Neural crest cell (in vitro differentiated cells): ENCODE results near the gene PFKL. TPM values are rescaled to one million over a fixed set of nuclear protein-coding genes. Genes with fewer than 3 reads are reported as not detected.

Source experiments
- DNase-seq: peaks from one replicate; pipeline ENCODE4 v3.0.0; 2021; ENCODE audit warnings: low read depth, mixed read lengths, low spot score
- H3K27ac Mint-ChIP-seq: one replicate; pipeline ENCODE4 v1.8.0; 2021; ENCODE audit warnings: mild to moderate bottlenecking, mixed read lengths; ENCODE audit not compliant: unreplicated experiment
- H3K27me3 Mint-ChIP-seq: 2 replicates; pipeline ENCODE4 v1.8.0; 2021; ENCODE audit warnings: low read depth, mild to moderate bottlenecking, mixed read lengths
- H3K36me3 Mint-ChIP-seq: 2 replicates; pipeline ENCODE4 v1.8.0; 2021; ENCODE audit warnings: low read depth, mild to moderate bottlenecking, mixed read lengths
- H3K4me1 Mint-ChIP-seq: 2 replicates; pipeline ENCODE4 v1.8.0; 2021; ENCODE audit warnings: mixed read lengths
- H3K4me3 Mint-ChIP-seq: one replicate; pipeline ENCODE4 v1.8.0; 2021; ENCODE audit warnings: mild to moderate bottlenecking, mixed read lengths
- H3K9me3 Mint-ChIP-seq: 2 replicates; pipeline ENCODE4 v1.8.0; 2021; ENCODE audit warnings: mixed read lengths
- total RNA-seq: library from RNA; stranded (reverse); gene quantifications from 2 replicates; pipeline ENCODE4 v1.2.1, GENCODE V29; 2021
- TF ChIP-seq, protein P1 (sequence below): fragments of 200-600 bp; sonication (generic); conservative IDR thresholded peaks from 2 replicates; pipeline ENCODE4 v1.5.0; 2021; ENCODE audit warnings: antibody characterized with exemption, mild to moderate bottlenecking

PFKL gene
- total RNA-seq, 1 donor from 2014 or later = 96.1 TPM

DNA sequence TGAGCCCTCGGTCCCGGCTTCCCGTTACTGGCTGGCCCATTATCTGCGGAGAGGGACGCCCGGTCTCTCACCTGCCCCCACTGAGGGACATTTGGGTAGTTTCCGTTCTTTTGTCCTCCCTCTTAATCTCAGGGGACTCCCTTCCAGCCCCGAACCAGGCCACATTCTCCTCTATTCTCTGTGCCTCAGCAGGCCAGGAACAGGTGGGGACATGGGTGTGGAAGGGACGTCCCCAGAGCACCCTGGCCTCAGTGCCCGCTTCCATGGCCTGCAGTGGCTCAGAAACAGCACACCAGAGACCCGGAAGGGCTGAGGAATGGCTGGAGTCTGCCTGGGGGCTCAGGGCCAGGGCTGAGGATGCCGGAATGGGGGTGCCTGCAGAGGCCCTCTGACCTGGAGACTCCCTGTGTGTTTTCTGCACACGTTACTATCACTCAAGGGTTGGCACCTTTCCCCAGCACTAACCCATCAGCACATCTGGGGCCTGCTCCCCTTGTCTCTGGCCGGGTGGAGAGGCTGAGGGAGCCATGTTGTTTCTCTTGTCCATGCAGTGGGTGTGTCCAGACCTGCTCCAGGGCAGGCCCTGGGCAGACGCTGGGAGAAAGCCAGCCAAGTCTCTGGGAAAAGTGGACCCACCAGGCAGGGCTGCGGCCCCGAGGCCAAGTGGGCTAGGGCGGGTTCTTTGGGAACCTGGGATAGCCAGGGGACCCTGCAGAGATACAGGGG is 28.1 kb upstream of the PFKL start:
- H3K27ac Mint-ChIP-seq = no peak overlapping the region
- TF ChIP-seq, protein P1, sequence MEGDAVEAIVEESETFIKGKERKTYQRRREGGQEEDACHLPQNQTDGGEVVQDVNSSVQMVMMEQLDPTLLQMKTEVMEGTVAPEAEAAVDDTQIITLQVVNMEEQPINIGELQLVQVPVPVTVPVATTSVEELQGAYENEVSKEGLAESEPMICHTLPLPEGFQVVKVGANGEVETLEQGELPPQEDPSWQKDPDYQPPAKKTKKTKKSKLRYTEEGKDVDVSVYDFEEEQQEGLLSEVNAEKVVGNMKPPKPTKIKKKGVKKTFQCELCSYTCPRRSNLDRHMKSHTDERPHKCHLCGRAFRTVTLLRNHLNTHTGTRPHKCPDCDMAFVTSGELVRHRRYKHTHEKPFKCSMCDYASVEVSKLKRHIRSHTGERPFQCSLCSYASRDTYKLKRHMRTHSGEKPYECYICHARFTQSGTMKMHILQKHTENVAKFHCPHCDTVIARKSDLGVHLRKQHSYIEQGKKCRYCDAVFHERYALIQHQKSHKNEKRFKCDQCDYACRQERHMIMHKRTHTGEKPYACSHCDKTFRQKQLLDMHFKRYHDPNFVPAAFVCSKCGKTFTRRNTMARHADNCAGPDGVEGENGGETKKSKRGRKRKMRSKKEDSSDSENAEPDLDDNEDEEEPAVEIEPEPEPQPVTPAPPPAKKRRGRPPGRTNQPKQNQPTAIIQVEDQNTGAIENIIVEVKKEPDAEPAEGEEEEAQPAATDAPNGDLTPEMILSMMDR = no peak
- peaks cover 12% of the 10 kb centered on the region for H3K27me3 Mint-ChIP-seq
- H3K36me3 Mint-ChIP-seq = no peaks in the 10 kb centered on the region
- no peaks in the 10 kb centered on the region for H3K4me1 Mint-ChIP-seq
- H3K4me3 Mint-ChIP-seq = no peak overlapping the region
- no peak for DNase-seq
- peaks cover 3% of the 10 kb centered on the region for H3K9me3 Mint-ChIP-seq

DNA sequence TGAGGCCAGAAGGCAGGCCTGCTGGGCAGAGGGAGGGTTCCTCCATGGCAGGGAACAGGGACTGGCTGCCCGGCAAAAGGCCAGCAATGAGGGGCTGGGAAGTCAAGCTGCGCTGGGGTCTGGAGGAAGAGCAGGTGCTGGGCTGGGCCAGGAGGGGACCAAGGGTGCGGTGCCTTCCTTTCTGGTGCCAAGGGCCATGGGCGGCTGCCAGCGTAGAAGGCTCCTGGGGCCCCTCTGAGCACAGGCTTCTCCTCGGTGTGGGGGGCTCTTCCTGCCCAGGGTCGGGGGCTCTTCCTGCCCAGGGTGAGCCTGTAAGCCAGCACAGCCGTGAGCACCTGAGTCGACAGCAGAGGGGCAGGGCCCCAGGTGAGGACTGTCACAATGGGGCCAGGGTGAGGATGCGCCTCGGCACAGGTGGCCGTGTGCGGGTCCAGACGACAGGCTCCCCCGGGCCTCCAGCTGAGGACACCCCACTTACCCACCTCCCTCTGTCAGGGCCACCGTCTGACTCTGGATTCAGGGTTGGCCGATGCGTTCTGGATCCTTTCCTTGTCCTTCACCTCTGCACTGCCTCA is 27.5 kb upstream of the PFKL start:
- Mint-ChIP-seq H3K4me1 (no peaks in the 10 kb centered on the region), H3K9me3 (peaks cover 3% of the 10 kb centered on the region), H3K27ac (no peak overlapping the region), H3K4me3 (no peak overlapping the region), H3K27me3 (peaks cover 12% of the 10 kb centered on the region), H3K36me3 (no peaks in the 10 kb centered on the region)
- DNase-seq = no peak
- TF ChIP-seq, protein P1 = no peak

DNA sequence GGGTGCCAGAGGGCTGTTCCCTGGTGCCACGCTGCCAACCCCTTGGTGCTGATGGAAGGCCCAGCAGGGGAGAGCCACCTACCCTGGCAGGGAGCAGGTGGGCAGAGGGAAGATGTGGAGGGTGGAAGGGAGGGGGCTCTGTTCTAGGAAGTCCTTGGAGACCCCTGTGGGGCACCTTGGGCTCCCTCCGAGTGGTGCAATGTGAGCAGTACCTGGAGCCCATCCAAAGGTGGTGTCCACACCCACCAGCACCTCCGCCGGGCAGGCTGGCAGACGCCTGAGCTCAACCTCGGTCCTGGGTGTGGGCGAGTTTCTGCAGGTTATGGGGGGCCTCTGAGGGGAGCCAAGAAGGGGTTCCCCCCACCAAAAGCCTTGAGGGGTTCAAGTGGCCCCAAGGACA is 26.8 kb upstream of the PFKL start:
- Mint-ChIP-seq H3K4me1 (no peaks in the 10 kb centered on the region), H3K4me3 (no peak overlapping the region), H3K27me3 (peaks cover 12% of the 10 kb centered on the region), H3K36me3 (no peaks in the 10 kb centered on the region), H3K27ac (no peak overlapping the region), H3K9me3 (peaks cover 3% of the 10 kb centered on the region)
- TF ChIP-seq, protein P1 = no peak
- no peak for DNase-seq

DNA sequence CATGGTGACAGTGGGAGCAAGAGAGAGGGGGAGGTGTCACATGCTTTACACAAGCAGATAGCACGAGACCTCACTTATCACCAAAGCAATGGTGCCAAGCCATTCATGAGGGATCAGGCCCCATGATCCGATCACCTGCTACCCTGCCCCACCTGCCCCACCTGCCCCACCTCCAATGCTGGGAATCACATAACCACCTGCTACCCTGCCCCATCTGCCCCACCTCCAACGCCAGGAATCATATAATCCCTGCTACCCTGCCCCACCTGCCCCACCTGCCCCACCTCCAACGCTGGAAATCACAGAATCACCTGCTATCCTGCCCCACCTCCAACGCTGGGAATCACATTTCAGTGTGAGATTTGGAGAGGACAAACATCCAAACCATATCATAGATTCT is 24.8 kb upstream of the PFKL start:
- Mint-ChIP-seq H3K27me3 (peaks cover 12% of the 10 kb centered on the region), H3K4me3 (no peak overlapping the region), H3K27ac (no peak overlapping the region), H3K9me3 (peaks cover 3% of the 10 kb centered on the region), H3K36me3 (no peaks in the 10 kb centered on the region), H3K4me1 (no peaks in the 10 kb centered on the region)
- DNase-seq = no peak
- TF ChIP-seq, protein P1 = no peak

DNA sequence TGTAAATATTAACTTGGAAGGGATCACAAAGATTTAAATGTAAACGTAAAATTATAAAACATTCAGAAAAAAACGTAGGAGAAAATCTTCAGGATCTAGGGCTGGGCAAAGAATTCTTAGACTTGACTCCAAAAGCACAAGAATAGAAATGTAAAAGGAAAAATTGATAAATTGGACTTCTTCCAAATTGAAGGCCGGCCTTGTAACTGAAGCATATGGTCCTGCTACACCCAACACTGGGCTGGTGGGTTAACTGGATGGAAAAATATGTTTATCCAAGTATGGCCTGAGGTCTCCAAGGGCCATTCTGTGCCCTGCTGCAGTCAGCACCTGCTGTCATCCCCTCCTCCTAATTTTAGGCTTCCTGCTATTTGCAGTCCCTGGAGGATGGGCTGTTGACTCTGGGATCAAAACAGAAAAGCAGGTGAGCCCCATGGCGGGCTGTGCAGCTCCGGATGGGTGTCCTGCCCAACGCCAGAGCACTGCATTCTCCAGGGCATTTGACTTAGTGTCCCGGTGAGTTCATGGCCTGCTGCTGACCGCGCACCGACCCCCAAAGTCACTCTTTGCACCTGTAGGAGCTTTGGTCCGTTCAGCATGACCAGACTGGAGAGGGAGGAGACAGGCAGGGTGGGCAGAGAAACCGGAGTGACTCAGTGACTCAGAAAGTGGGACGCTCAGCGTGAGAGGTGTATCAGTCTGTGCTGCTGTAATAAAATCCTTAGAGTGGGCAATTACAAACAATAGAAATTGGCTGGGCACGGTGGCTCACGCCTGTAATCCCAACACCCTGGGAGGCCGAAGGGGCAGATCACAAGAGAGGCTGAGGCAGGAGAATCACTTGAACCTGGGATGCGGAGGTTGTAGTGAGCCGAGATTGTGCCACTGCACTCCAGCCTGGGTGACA is 20.2 kb upstream of the PFKL start:
- Mint-ChIP-seq H3K27ac (no peak overlapping the region), H3K4me1 (no peaks in the 10 kb centered on the region), H3K4me3 (no peak overlapping the region), H3K36me3 (no peaks in the 10 kb centered on the region), H3K9me3 (peaks cover 3% of the 10 kb centered on the region), H3K27me3 (peaks cover 9% of the 10 kb centered on the region)
- no peak for DNase-seq
- TF ChIP-seq, protein P1 = no peak
